Keratinocyte (primary cell): ENCODE data around the gene ABHD12B.

ENCODE experiments used
- CTCF ChIP-seq, 3 experiments: IDR thresholded peaks in 1 of 3; conservative IDR thresholded peaks in 1 of 3; optimal IDR thresholded peaks in 1 of 3; 2 replicates in 2 of 3; 3 replicates in 1 of 3; pipeline versions ENCODE3 to v1.5.1; 2011; ENCODE audit warnings: low read length in 3 of 3, mild to moderate bottlenecking in 3 of 3, moderate library complexity in 2 of 3, control low read depth in 1 of 3, inconsistent platforms in 1 of 3; ENCODE audit not compliant: insufficient read depth in 2 of 3; ENCODE audit errors: extremely low read depth in 1 of 3
- EZH2 ChIP-seq: IDR thresholded peaks from one replicate; pipeline ENCODE4 v1.6.1; 2012; ENCODE audit warnings: inconsistent platforms, mild to moderate bottlenecking, low read length, moderate library complexity

DNA sequence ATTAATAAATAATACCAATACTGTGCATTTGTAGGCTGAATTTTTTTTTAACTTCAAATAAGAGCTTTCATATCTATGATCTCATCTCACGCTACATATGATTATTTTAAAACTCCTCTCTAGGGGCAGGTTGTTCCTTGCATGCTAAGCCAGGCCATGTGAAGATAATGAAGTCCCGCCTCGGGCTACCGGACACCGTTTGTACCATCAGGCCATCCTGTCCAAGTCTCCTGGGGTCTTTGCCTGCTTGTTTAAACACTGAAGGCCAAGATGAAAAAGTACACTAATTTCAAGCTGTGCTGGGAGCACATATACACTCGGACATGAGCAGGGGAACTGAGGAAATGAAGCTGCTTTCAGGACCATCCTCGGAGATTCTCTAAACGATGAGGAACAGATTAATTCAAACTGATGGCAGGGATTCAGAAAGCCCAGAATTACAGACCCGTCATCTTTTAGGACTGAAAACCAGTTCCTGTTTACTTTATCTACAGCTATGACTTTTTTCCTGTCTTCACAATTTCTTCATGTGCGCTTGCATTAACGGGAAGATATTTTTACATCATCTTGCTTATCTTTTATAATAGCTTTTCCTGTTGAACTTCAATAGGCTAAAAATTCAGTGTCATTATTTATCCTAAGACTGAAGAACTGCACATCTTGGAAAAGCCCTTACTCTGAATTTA, 6.3 kb upstream of the ABHD12B start:
- TF ChIP-seq EZH2: no peak
- TF ChIP-seq CTCF (optimal IDR thresholded peaks at IDR 0.05 in 1 of 3, IDR thresholded peaks at IDR 0.05 in 1 of 3, conservative IDR thresholded peaks at IDR 0.05 in 1 of 3; ENCODE audit: extremely low read depth in 1 of 3, insufficient read depth in 2 of 3, low read length in 3 of 3): no peak
